HEK293T (cell line): ENCODE data around the gene HARS1.

ENCODE experiments used
- ARNT ChIP-seq: fragments of 450-650 bp; IDR thresholded peaks from 2 replicates; pipeline ENCODE4 v1.6.1; 2017; ENCODE audit warnings: mild to moderate bottlenecking
- BHLHE40 ChIP-seq: fragments of 450-650 bp; IDR thresholded peaks from 2 replicates; pipeline ENCODE4 v1.6.1; 2016; ENCODE audit warnings: mild to moderate bottlenecking, moderate library complexity, borderline replicate concordance
- CTBP1 ChIP-seq: fragments of 450-650 bp; IDR thresholded peaks from 2 replicates; pipeline ENCODE4 v1.6.1; 2016; ENCODE audit warnings: borderline replicate concordance
- FOXK2 ChIP-seq: fragments of 450-650 bp; IDR thresholded peaks from 2 replicates; pipeline ENCODE4 v1.6.1; 2016; ENCODE audit warnings: mild to moderate bottlenecking
- HDGF ChIP-seq: fragments of 450-650 bp; IDR thresholded peaks from 2 replicates; pipeline ENCODE4 v1.6.1; 2017; ENCODE audit warnings: antibody characterized with exemption, borderline replicate concordance
- NFRKB ChIP-seq: fragments of 450-650 bp; IDR thresholded peaks from 2 replicates; pipeline ENCODE4 v1.6.1; 2016; ENCODE audit warnings: mild to moderate bottlenecking, moderate library complexity
- PKNOX1 ChIP-seq: fragments of 450-650 bp; IDR thresholded peaks from 2 replicates; pipeline ENCODE4 v1.6.1; 2016
- SP1 ChIP-seq: fragments of 450-650 bp; IDR thresholded peaks from 2 replicates; pipeline ENCODE4 v1.6.1; 2017

- TF ChIP-seq HDGF (no peak), FOXK2 (no peak), BHLHE40 (no peak), ARNT (no peak), CTBP1 (no peak), NFRKB (no peak), PKNOX1 (no peak), SP1 (no peak)
Measured at GRCh38 chr5:140635291-140636257, 55.6 kb downstream of the HARS1 start.
